Keratinocyte (primary cell): ENCODE data around the gene DSTYK. TPM values are rescaled to one million over a fixed set of nuclear protein-coding genes. Genes with fewer than 3 reads are reported as not detected.
"Not testable (repeated sequence)": the region's sequence is repeated elsewhere in the genome, so short reads cannot be mapped to it uniquely, and the experiment has no call there.

Experiments
- DNase-seq: peaks from one replicate; pipeline ENCODE4 v3.0.0-alpha.2; 2011; ENCODE audit warnings: low read depth, missing footprints, low spot score
- FAIRE-seq: peaks from 2 replicates; lab custom pipeline; 2011; peaks lifted over from hg19 to GRCh38; lab: Jason Lieb, UNC
- H2AFZ ChIP-seq: 2 replicates; pipeline ENCODE4 v1.6.0; 2012; ENCODE audit warnings: low read length, control low read depth, inconsistent platforms; ENCODE audit not compliant: control insufficient read depth
- H3K27ac ChIP-seq: 2 replicates; pipeline ENCODE4 v1.5.1; 2011; ENCODE audit warnings: low read length; ENCODE audit not compliant: control insufficient read depth, insufficient read depth
- H3K27me3 ChIP-seq: 3 replicates; pipeline ENCODE4 v1.6.0; 2011; ENCODE audit warnings: low read length; ENCODE audit not compliant: control insufficient read depth, insufficient read depth; ENCODE audit errors: extremely low read depth
- H3K36me3 ChIP-seq, 2 experiments: 2 replicates in 1 of 2; 3 replicates in 1 of 2; pipeline ENCODE4 v1.5.1; 2011; ENCODE audit warnings: low read length in 2 of 2, mild to moderate bottlenecking in 1 of 2; ENCODE audit not compliant: control insufficient read depth in 2 of 2, insufficient read depth in 2 of 2; ENCODE audit errors: extremely low read depth in 1 of 2
- H3K4me1 ChIP-seq: 3 replicates; pipeline ENCODE4 v1.5.1; 2011; ENCODE audit warnings: low read length; ENCODE audit not compliant: control insufficient read depth, insufficient read depth; ENCODE audit errors: extremely low read depth
- H3K4me2 ChIP-seq: 3 replicates; pipeline ENCODE4 v1.6.0; 2011; ENCODE audit warnings: low read depth, low read length; ENCODE audit not compliant: control insufficient read depth, insufficient read depth; ENCODE audit errors: extremely low read depth
- H3K4me3 ChIP-seq, 3 experiments: fragments of 200-600 bp in 1 of 3; sonication (generic) in 1 of 3; 2 replicates in 2 of 3; 3 replicates in 1 of 3; pipeline ENCODE4 v1.5.1; 2011 to 2016; ENCODE audit warnings: low read length in 3 of 3, mild to moderate bottlenecking in 3 of 3, control low read depth in 2 of 3, inconsistent platforms in 1 of 3, low read depth in 1 of 3, mixed read lengths in 1 of 3, mixed run types in 1 of 3, moderate library complexity in 1 of 3; ENCODE audit not compliant: control insufficient read depth in 2 of 3, insufficient read depth in 2 of 3; ENCODE audit errors: extremely low read depth in 1 of 3
- H3K79me2 ChIP-seq: 2 replicates; pipeline ENCODE4 v1.6.0; 2012; ENCODE audit warnings: low read length; ENCODE audit not compliant: control insufficient read depth, insufficient read depth
- H3K9ac ChIP-seq: 3 replicates; pipeline ENCODE4 v1.6.0; 2011; ENCODE audit warnings: low read length; ENCODE audit not compliant: control insufficient read depth, insufficient read depth; ENCODE audit errors: extremely low read depth
- H3K9me1 ChIP-seq: 3 replicates; pipeline ENCODE4 v1.6.0; 2011; ENCODE audit warnings: low read length; ENCODE audit not compliant: control insufficient read depth, insufficient read depth; ENCODE audit errors: extremely low read depth
- H3K9me3 ChIP-seq: 2 replicates; pipeline ENCODE4 v1.5.1; 2012; ENCODE audit warnings: low read depth, low read length; ENCODE audit not compliant: control insufficient read depth
- H4K20me1 ChIP-seq: 3 replicates; pipeline ENCODE4 v1.6.0; 2011; ENCODE audit warnings: low read length; ENCODE audit not compliant: control insufficient read depth, insufficient read depth; ENCODE audit errors: extremely low read depth
- CTCF ChIP-seq, 3 experiments: IDR thresholded peaks in 1 of 3; conservative IDR thresholded peaks in 1 of 3; optimal IDR thresholded peaks in 1 of 3; 2 replicates in 2 of 3; 3 replicates in 1 of 3; pipeline versions ENCODE3 to v1.5.1; 2011; ENCODE audit warnings: low read length in 3 of 3, mild to moderate bottlenecking in 3 of 3, moderate library complexity in 2 of 3, control low read depth in 1 of 3, inconsistent platforms in 1 of 3; ENCODE audit not compliant: insufficient read depth in 2 of 3; ENCODE audit errors: extremely low read depth in 1 of 3
- EZH2 ChIP-seq: IDR thresholded peaks from one replicate; pipeline ENCODE4 v1.6.1; 2012; ENCODE audit warnings: inconsistent platforms, mild to moderate bottlenecking, low read length, moderate library complexity
- dilution Hi-C: fragments of 300-500 bp; cut with MboI; formaldehyde crosslinking; loops from one replicate; pipeline ENCODE4 v1.7.0; 2020; ENCODE audit warnings: low sequenced_read_pairs; ENCODE audit not compliant: extremely low pct_ligation_motif_present
- polyA plus RNA-seq, 5 experiments: library from polyadenylated mRNA; depleted of rRNA in 3 of 5; stranded (reverse) in 3 of 5; stranded (forward) in 1 of 5; unstranded in 1 of 5; fragments of >200 nt; gene quantifications; 1 replicate in 1 of 5; 2 replicates in 3 of 5; 3 replicates in 1 of 5; pipeline versions ENCODE4 v1.2.1 to v1.2.3, GENCODE V29; 2011 to 2012; ENCODE audit warnings: missing spikeins in 2 of 5, low read depth in 1 of 5, low replicate concordance in 1 of 5

DSTYK gene
- polyA plus RNA-seq, 1 donor (not counting 4 experiments of a cell fraction or from before 2014, with no cell fraction given) = 7.6 TPM

GRCh38 chr1:205158048-205158616 lies 53.4 kb downstream of the DSTYK start:
- no peak for FAIRE-seq
- Histone ChIP-seq H4K20me1 (no peaks in the 10 kb centered on the region), H3K9me1 (no peaks in the 10 kb centered on the region), H3K9me3 (peaks cover 3% of the 10 kb centered on the region), H3K4me2 (no peak overlapping the region), H3K4me3 (no peak overlapping the region), H2AFZ (no peak overlapping the region), H3K4me1 (no peaks in the 10 kb centered on the region), H3K9ac (no peak overlapping the region), H3K27me3 (no peaks in the 10 kb centered on the region), H3K27ac (no peak overlapping the region), H3K36me3 (peaks cover 19 to 23% of the 10 kb centered on the region in 2 experiments), H3K79me2 (no peaks in the 10 kb centered on the region)
- dilution Hi-C loops = no loop called here
- no peak for TF ChIP-seq EZH2
- no peak for DNase-seq

DNA sequence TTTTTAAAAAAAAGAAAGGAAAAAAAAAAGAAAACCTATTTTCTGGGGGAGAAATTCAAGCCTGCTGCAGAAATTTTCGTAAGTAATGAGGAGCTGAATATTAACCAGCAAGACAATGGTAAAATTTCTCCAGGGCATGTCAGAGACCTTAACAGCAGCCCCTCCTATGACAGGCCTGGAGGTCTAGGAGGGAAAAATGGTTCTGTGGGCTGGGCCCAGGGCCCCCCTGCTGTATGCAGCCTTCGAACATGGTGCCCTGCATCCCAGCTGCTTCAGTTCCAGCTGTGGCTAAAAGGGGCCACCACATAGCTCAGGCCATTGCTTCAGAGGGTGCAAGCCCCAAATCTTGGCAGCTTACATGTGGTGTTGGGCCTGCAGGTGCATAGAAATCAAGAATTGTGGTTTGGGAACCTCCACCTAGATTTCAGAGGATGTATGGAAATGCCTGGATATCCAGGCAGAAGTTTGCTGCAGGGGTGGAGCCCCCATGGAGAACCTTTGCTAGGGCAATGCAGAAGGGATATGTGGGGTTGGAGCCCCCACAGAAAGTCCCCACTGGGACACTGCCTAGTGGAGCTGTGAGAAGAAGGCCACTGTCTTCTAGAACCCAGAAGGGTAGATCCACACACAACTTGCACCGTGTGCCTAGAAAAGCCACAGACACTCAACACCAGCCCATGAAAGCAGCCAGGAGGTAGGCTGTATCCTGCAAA lies 55.7 kb downstream of the DSTYK start:
- H3K4me1 ChIP-seq, H2AFZ ChIP-seq, H3K9ac ChIP-seq, FAIRE-seq, H3K4me2 ChIP-seq, dilution Hi-C loops, DNase-seq, H3K27me3 ChIP-seq, H3K27ac ChIP-seq, H3K79me2 ChIP-seq, H3K9me1 ChIP-seq, H4K20me1 ChIP-seq, H3K9me3 ChIP-seq, H3K4me3 ChIP-seq: not testable (repeated sequence)
- H3K36me3 ChIP-seq = peaks cover 16 to 21% of the 10 kb centered on the region in 2 experiments

- Histone ChIP-seq H4K20me1 (no peaks in the 10 kb centered on the region), H3K36me3 (peaks cover 13% of the 10 kb centered on the region in 2 experiments), H3K9me1 (no peaks in the 10 kb centered on the region), H3K79me2 (no peaks in the 10 kb centered on the region), H3K9ac (no peak overlapping the region), H3K27me3 (no peaks in the 10 kb centered on the region), H3K4me1 (no peaks in the 10 kb centered on the region), H2AFZ (no peak overlapping the region), H3K9me3 (peaks cover 3% of the 10 kb centered on the region), H3K4me2 (no peak overlapping the region), H3K27ac (no peak overlapping the region), H3K4me3 (no peak overlapping the region)
- TF ChIP-seq EZH2 = no peak
- TF ChIP-seq CTCF (optimal IDR thresholded peaks at IDR 0.05 in 1 of 3, IDR thresholded peaks at IDR 0.05 in 1 of 3, conservative IDR thresholded peaks at IDR 0.05 in 1 of 3; ENCODE audit: extremely low read depth in 1 of 3, insufficient read depth in 2 of 3, low read length in 3 of 3) = no peak
- FAIRE-seq (no peak), DNase-seq (no peak)
- dilution Hi-C loops = no loop called here
Observed at GRCh38 chr1:205152505-205152904, 59.0 kb downstream of the DSTYK start.
